GM19023 (cell line): ENCODE data around the gene CALU.

Experiments
- ATAC-seq: cut with Tn5 transposase; IDR thresholded peaks from one replicate; pipeline ENCODE4 v1.9.1; 2021; ENCODE audit warnings: mild to moderate bottlenecking, moderate library complexity; ENCODE audit not compliant: unreplicated experiment

CALU gene

DNA sequence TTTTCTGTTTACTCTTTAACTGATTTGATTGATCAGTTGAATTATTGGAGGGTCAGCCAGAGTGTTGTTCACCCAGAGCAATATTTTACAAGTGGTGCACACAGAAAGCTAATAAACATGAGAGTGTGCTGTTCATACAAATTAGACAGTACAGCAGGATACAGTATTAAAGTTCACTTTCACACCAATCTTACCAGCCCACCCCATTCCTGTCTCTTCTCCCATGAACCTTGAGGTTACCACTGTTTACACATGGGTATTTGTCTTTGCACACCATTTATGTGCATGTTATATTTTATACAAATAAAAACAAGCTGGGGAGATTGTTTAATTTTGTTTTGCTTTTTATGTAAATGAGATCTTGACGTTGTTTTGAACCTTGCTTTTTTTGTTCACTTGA is 6.5 kb downstream of the CALU start:
- no peak for ATAC-seq

DNA sequence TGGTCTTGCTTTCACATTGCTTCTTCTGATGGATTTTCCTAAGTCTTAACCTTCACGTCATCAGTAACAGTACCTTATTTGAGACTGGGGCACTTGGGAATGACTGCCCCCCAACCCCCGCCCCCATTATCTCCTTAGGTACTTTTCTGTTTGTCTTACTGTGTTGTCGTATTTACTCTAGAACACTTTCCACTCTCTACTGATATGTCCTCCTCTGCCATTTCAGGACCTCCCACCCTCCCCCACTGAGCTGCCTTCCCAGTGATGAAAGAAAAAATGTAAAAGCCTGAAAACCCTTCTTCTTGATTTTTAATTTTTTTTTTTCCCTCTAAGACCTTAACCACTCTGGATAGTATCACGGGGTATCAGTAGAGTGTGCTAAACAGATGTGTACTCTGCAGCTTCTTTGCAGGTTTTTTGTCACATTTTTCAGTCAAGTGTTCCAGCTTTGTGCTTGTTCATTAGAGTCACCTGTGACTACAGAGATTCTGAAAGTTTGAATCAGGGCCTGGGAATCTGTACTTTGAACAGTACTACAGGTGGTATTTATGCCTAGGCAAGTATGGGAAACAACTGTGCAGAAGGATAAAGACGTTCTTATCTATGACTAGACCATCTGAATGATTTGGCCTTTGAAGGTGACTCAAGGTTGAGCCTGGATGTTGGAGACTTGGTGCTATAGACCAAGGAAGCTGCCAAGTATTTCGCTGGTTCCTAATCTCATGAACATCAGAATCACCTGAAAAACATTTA is 8.3 kb downstream of the CALU start:
- ATAC-seq = no peak

DNA sequence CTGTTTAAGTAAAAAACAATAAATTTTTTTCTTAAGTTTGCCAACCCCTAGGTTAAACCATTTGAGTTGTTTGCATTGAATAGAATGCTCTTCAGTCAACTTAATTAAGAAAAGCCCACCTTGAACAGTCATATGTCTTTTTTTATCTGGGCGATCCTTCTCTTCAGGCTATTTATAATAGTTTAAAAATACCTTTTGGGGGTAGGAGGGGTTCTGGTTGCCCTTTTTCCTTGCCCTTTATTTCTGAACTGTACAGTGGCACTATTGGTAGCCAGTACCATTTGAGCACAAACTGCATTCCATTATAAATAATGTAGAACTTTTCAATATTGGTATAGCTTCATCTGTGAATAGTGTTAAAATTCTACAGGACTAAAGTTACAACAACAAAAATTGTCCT is 13.1 kb downstream of the CALU start:
- ATAC-seq = no peak

DNA sequence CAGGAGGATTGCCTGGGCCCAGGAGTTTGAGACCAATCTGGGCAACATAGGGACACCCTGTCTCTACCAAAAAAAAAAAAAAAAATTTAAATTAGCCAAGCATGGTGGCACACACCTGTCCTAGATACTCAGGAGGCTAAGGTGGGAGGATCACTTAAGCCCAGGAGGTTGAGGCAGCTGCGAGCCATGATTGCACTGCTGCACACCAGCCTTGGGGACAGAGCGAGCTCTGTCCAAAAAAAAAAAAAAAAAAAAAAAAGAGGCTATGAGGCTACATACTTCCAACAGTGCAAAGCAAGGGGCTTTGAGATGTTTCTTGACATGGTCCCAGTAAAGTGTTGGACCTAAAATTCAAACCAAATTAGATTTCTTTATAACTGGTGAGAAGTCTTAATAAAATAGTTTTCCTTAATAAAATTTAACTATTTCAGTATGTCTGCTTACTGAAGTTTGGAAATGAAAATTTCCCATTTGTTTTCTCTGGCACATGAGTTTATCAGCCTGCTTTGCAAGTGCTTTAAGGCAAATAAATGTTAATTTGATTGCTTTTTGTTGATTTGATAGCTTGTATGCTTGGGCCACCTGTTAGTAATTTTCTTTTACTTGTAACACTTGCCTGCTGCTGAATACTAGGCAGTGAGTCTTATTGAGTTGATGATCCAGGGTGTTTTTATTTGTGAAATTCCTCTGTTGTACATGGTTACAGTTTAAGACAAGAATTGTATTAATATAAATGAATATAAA is 16.1 kb downstream of the CALU start:
- ATAC-seq = no peak

DNA sequence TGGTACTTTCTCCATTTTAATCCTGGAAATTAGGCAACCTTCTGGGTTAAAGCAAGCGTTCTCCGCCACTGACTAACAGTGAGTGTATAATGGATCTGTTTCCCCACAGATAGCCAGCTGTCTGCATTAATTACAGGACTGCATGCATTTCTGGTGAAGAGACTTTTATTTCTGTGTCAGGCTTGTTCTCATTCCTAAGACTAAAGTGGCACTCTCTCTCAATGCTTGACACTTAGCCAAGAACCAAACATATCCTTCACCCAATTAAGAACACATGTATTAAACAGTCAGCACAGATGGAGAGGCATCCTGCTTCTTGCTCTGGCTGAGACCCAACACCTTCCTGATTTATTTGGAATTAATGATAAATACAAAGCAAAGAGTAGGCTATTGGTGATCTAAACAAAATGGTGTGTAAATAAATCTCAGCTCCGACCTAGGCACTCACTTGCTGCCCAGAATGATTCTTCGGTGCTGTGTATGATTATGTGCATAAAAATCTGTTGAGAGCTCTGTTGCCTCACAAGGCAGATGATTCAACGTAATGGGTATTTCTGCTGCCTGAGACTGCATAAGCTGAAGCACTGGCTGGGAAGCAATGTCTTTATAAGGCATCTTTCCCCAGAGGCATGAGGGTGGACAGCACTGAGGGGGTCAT is 16.8 kb downstream of the CALU start:
- ATAC-seq = no peak

DNA sequence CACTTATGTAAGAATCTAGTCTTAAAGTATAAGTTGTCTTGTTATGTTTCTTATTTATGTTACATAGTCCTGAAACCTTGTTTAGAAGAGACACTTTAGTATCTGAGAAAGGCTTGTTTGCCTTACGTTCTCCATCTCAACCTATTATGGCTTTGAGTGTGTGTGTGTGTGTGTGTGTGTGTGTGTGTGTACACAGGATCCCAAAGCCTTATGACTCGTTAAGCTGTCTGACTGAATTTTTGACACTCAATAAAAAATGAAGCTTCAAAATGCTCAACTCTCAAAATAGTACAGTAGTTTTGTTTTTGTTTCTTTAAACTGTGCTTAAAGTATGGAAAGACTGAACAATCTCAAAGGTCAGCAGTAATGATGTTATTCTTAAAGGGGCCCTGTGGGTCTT is 18.0 kb downstream of the CALU start:
- ATAC-seq = no peak

DNA sequence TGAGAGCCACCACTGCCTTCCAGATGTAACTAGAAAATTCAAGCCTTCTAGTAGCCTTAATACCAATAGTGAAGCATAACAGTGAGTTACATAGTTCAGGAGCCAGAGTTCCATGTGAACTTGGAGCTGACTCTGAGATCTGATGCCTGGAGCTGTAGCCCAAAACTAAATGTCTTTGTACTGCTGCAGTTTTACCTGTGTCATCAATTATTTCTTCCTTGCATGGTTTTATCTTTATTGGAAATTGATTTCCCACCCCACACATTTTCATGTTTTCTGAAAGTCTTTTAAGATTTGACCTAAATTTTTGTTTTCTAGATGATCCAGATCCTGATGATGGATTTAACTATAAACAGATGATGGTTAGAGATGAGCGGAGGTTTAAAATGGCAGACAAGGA is 19.4 kb downstream of the CALU start:
- no peak for ATAC-seq

DNA sequence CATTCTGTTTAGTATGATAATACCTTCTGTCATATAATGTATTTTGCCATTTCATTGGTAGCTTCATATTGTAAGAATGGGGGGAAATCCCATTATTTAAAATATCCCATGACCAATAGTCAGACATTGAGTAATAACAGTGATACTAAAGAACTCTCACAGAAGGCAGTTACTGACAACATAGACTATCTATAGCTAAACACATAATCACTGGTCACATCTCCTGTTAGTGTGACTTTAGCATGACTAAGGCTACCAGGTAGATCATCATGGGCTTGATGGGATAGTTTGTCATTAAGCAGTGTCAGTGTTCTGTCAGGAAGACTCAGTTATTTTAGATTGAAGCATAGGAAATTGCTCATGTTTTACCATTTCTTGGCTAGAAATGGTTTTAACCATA is 20.1 kb downstream of the CALU start:
- no peak for ATAC-seq

DNA sequence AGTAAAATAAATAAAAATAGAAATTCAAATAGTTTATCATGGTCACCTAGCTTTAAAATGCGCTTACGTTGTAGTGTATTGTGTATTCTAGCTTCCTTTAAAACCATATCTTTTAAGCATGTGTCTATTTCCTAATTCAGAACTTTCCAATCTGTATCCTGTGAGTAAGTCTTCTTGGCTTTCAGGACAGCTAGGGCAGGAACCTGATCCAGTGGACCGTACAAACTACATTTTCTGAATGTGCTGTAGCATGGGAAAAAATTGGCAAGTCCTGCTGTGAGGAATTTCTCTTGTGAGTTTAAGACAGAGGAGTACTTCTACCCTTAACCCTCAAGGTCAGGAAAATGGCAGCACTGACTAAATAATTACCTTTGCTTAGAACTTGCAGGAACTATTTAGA is 24.4 kb downstream of the CALU start:
- ATAC-seq = no peak

DNA sequence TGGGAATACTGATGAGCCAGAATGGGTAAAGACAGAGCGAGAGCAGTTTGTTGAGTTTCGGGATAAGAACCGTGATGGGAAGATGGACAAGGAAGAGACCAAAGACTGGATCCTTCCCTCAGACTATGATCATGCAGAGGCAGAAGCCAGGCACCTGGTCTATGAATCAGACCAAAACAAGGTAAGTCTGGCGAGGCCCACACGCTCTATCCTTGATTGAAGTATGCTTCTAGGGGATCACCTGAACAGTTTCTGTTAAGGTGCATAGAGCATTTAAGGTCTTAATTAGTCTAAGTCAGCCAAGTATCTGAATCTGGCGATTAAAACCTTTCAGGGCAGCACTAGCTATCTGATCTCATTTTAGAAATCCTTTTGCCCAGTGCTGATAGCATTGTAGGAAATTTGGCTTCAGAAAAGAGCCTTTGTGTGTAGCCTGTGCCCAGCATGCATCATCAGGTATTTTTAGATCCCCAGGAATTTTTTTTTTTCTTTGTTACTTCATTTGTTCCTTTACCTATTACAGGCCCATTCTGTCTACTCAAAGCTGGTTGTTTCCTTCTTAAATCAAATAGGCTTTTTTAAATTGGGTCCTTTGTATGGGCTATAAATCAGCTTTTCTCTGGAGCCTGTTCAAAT is 28.4 kb downstream of the CALU start:
- no peak for ATAC-seq

DNA sequence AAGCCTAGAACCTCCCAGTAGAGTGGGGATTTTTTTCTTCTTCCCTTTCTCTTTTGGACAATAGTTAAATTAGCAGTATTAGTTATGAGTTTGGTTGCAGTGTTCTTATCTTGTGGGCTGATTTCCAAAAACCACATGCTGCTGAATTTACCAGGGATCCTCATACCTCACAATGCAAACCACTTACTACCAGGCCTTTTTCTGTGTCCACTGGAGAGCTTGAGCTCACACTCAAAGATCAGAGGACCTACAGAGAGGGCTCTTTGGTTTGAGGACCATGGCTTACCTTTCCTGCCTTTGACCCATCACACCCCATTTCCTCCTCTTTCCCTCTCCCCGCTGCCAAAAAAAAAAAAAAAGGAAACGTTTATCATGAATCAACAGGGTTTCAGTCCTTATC is 31.1 kb downstream of the CALU start:
- no peak for ATAC-seq

DNA sequence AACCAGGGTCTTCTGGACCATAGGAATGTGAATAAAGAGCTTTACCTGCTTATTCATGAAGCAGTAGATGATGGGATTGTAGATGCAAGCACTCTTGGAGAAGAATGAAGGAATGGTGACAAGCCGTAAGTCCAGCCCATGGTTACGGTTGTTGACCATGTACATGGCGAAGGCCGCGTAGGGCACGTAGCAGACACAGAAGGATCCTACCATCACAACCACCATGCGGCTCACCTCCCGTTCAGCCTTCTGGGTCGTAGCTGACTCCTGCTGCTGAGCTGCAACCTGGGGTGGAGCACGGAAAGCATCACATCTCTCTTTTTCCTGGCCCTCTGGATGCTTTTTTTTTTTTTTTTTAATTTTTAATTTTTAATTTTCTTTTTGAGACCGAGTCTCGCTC is 34.4 kb downstream of the CALU start:
- no peak for ATAC-seq

DNA sequence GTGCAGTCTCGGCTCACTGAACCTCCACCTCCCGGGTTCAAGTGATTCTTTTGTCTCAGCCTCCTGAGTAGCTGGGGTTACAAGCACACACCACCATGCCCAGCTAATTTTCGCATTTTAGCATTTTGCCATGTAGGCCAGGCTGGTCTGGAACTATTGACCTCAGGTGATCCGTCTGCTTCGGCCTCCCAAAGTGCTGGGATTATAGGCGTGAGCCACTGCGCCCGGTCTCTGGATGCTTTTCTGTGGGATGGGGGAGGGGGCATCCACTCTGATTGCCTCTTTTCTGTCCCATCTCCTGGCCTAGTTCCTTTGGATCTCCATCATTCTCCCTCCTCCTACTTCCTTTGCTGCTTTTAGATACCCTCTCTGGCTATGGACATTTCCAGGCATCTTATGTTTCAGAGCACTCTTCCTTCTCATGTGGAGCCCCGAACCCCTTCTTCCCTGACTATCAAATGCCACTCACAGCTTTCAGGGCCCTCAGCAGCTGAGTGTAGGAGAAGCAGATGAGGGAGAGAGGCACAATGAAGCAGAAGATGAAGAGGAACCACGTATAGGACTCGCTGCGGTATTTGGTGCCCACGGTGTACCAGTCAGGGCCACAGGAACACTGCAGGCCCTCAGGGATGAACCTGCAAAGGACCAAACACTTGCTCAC is 35.0 kb downstream of the CALU start:
- ATAC-seq = no peak

DNA sequence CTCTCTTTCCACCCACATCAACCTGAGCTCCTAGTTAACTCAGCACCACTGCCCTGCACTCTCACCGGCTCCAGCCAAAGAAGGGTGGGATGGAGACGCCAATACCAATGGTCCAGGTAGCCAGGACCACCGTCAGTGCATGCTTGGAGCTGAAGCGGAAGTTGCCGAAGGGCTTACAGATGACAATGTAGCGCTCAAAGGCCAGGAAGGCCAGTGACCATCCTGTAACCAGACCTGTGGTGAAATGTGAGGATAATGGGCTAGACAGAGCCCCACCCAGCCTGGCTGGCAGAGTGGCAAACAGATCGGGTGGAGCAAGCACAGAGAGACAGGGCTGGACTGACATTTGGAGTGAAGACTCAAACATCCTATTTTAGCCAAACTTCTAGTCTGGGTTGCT is 35.8 kb downstream of the CALU start:
- ATAC-seq = no peak

DNA sequence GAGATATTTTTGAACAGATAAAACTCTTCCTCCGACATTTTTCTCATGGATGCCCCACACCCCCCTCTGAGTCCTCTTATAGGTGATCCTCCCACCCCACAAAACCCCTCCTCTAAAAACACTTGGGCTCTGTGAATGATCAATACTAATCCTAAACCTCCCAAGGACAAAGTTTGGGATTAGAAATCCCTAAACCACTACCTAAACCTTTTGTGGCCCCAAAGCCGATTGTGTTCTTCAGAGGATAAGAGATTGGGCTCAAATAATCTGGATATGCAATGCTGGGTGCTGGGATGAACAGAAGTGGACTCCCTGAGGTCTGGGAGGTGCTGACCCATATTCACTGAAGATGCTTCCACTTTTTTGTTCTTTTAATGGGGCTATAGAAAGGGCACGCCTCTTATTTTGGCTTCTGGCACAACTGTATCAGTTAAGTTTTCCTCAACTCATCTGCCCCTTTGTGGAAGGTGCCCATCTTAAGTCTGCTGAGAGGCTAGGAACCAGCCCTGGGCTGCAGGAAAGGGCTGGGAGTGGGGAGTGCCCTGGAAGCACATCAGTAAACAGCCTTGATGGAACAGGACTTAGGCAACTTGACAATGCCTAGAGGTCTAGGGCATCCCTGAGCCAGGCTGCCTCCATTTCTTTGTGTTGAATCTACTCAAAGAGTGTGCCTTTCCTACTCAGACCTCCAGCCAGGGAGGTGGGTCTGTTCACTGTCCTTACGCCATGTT is 36.8 kb downstream of the CALU start, which contains the start of gene OPN1SW:
OPN1SW (minus strand) TSS at position 51 of the 731 bp plus-strand sequence; CDS start at position 38, 13 bp downstream.
- ATAC-seq = no peak

DNA sequence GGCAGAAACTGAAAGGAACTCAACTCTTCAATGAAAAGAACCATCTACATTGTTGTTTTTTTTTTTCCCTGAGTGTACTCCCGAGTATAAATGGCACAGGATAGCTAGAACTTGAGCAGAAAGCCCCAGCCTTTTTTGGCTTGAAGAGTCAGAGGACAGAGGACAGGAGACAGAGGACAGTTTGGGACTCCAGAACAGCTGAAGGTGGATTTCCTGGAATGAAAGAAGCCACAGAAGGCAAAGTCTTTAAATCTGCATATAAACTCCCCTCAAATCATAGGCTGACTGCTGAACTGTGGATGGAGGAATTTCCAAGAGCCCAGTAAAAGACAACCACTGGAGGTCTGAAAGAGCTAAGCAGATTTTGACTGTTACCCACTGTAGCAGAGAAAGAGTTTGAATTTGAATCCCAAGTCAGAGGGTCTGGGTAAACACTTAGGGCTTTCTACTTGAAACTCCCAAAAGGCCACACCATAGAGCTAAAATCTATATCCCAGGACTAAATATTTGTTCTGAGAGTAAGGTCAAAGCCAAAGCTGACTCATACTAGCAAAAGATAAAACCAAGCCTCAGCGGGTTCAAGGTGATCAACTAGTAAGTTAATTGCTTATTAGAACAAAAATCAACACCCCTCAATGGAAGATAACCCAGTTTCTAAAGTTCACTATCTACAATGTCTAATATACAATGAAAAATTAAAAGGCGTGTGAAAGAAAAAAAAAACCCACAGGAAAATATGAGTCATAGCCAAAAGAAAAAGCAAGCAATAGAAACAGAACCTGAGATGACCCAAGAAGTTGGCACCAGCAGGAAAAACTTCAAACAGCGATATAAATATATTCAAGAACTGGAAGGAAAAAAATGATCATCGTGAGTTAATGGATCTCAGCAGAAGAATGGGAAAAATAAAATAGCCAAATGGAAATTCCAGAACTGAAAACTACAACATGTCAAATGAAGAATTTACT is 38.3 kb downstream of the CALU start:
- no peak for ATAC-seq

DNA sequence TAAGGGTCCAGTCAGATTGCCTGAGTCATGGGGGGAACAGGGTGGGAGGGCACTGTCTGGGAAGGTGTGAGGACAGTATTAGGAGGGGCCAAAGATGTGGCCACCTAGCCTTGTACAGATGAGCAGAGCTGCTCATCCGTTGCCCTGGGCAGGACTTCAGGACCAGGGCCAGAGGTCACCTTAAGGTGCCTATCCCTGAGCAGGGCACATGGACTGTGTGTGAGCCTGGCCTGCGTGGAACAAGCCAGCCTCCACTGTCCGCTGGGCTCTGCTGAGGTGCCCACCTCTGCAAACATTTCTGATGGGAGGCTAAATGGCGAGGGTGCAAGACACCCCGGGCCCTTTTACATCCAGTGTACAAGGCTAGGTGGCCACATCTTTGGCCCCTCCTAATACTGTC is 39.8 kb downstream of the CALU start:
- ATAC-seq = no peak

DNA sequence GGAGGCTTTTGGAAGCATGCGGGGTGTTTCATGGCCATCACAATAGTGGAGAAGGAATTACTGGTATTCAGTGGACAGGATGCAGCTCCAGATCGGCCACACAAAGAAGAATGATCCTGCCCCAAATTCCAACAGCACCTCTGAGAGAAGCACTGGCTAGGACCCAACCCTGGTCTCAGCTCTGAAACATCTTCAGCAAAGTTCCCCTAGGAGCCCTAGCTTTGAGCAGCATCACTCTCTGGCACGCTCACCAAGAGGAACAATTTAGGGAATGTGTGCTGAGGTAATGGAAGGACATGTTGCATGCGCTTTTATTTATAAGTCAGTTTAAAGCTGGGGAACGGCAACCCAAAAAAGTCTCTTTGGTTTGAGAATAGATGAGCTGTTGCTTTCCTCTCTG is 42.0 kb downstream of the CALU start:
- no peak for ATAC-seq

DNA sequence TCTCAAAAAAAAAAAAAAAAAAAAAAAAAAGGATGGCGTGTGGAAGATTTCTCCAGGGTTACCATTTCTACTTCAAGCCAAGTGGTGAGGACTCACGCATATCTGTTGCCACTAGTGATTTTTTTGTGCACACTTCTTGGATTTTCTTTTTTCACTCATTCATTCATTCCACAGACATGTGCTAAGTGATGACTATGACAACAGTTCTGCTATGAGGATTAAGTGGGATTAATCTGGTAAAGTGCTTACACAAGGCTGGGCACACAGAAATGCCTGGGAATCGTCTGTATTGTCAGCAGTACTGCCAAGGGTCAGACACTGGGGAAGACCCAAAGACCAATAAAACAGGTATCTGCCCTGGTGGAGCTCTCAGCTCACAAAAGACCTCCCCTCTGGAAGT is 42.7 kb downstream of the CALU start:
- no peak for ATAC-seq
